ENCODE results near the gene PTPRD.

The PTPRD gene

GRCh38 chr9:8265281-8265680 is 2347.5 kb downstream of the PTPRD start:
- no peak for DNase-seq

All from inflammatory macrophage treated with lipopolysaccharide for 4 hours (primary cell).